HEK293 (cell line): ENCODE measurements around the gene UBE2D2.
A peak's percentile ranks its signal among the peaks of the same experiment; 100 is the strongest.

Source experiments
- BCL11A ChIP-seq: fragments of 450-650 bp; formaldehyde crosslinking; IDR thresholded peaks from 2 replicates; pipeline ENCODE4 v1.5.1; 2016; ENCODE audit warnings: low read depth, missing biosample characterization, missing genetic modification characterization
- HOXC10 ChIP-seq: sonication (generic); formaldehyde crosslinking; IDR thresholded peaks from 2 replicates; pipeline ENCODE4 v1.8.1; 2023; ENCODE audit warnings: mild to moderate bottlenecking, missing genetic modification reagents
- TCF7L2 ChIP-seq: IDR thresholded peaks from 2 replicates; pipeline ENCODE4 v1.6.1; 2011; ENCODE audit warnings: low read depth, mild to moderate bottlenecking, inconsistent platforms, low read length, moderate library complexity, borderline replicate concordance
- TRIM28 ChIP-seq: IDR thresholded peaks from 2 replicates; pipeline ENCODE4 v1.6.1; 2011; ENCODE audit warnings: low read length, control low read depth, borderline replicate concordance
- ZEB2 ChIP-seq: fragments of 450-650 bp; formaldehyde crosslinking; IDR thresholded peaks from 2 replicates; pipeline ENCODE4 v1.5.1; 2016; ENCODE audit warnings: missing biosample characterization, missing genetic modification characterization
- ZNF133 ChIP-seq: fragments of 450-650 bp; formaldehyde crosslinking; IDR thresholded peaks from 2 replicates; pipeline ENCODE4 v1.5.1; 2016; ENCODE audit warnings: missing biosample characterization, missing genetic modification characterization
- ZNF266 ChIP-seq: fragments of 450-650 bp; formaldehyde crosslinking; IDR thresholded peaks from 2 replicates; pipeline ENCODE4 v1.5.1; 2016; ENCODE audit warnings: missing biosample characterization, missing genetic modification characterization, low read depth
- ZNF292 ChIP-seq: fragments of 450-650 bp; formaldehyde crosslinking; IDR thresholded peaks from 2 replicates; pipeline ENCODE4 v1.5.1; 2016; ENCODE audit warnings: low read depth, missing biosample characterization, missing genetic modification characterization, borderline replicate concordance
- ZNF311 ChIP-seq: fragments of 450-650 bp; formaldehyde crosslinking; IDR thresholded peaks from 2 replicates; pipeline ENCODE4 v1.5.1; 2017; ENCODE audit warnings: missing biosample characterization, missing genetic modification characterization, borderline replicate concordance
- ZNF514 ChIP-seq: fragments of 450-650 bp; formaldehyde crosslinking; IDR thresholded peaks from 2 replicates; pipeline ENCODE4 v1.5.1; 2016; ENCODE audit warnings: missing biosample characterization, missing genetic modification characterization
- ZNF548 ChIP-seq: fragments of 450-650 bp; formaldehyde crosslinking; IDR thresholded peaks from 2 replicates; pipeline ENCODE4 v1.5.1; 2016; ENCODE audit warnings: missing biosample characterization, missing genetic modification characterization
- ZNF596 ChIP-seq: fragments of 450-650 bp; IDR thresholded peaks from 2 replicates; pipeline ENCODE4 v1.5.0; 2018; ENCODE audit warnings: missing biosample characterization, mild to moderate bottlenecking, missing genetic modification characterization, moderate library complexity
- ZNF600 ChIP-seq: fragments of 450-650 bp; formaldehyde crosslinking; IDR thresholded peaks from 2 replicates; pipeline ENCODE4 v1.5.1; 2016; ENCODE audit warnings: missing biosample characterization, missing genetic modification characterization
- ZNF629 ChIP-seq: fragments of 450-650 bp; formaldehyde crosslinking; IDR thresholded peaks from 2 replicates; pipeline ENCODE4 v1.5.1; 2017; ENCODE audit warnings: missing biosample characterization, missing genetic modification characterization
- ZNF654 ChIP-seq: fragments of 450-650 bp; formaldehyde crosslinking; IDR thresholded peaks from 2 replicates; pipeline ENCODE4 v1.5.1; 2016; ENCODE audit warnings: low read depth, missing biosample characterization, missing genetic modification characterization
- ZNF776 ChIP-seq: fragments of 450-650 bp; formaldehyde crosslinking; IDR thresholded peaks from 2 replicates; pipeline ENCODE4 v1.5.0; 2017; ENCODE audit warnings: missing biosample characterization, missing genetic modification characterization, borderline replicate concordance
- ZSCAN16 ChIP-seq: fragments of 450-650 bp; formaldehyde crosslinking; IDR thresholded peaks from 2 replicates; pipeline ENCODE4 v1.5.1; 2016; ENCODE audit warnings: missing biosample characterization, missing genetic modification characterization
- TF ChIP-seq, protein P1 (sequence below): fragments of 450-650 bp; formaldehyde crosslinking; IDR thresholded peaks from 2 replicates; pipeline ENCODE4 v1.5.1; 2016; ENCODE audit warnings: missing biosample characterization, missing genetic modification characterization
- TF ChIP-seq, protein P2 (sequence below): fragments of 450-650 bp; IDR thresholded peaks from 2 replicates; pipeline ENCODE4 v1.5.1; 2018; ENCODE audit warnings: missing biosample characterization, missing genetic modification characterization
- TF ChIP-seq, protein P3 (sequence below): fragments of 450-650 bp; formaldehyde crosslinking; IDR thresholded peaks from 2 replicates; pipeline ENCODE4 v1.5.1; 2016; ENCODE audit warnings: missing biosample characterization, missing genetic modification characterization
- TF ChIP-seq, protein P4 (sequence below): fragments of 450-650 bp; formaldehyde crosslinking; IDR thresholded peaks from 2 replicates; pipeline ENCODE4 v1.5.1; 2016; ENCODE audit warnings: missing biosample characterization, missing genetic modification characterization, borderline replicate concordance
- TF ChIP-seq, protein P5 (sequence below): fragments of 450-650 bp; formaldehyde crosslinking; conservative IDR thresholded peaks from 2 replicates; pipeline ENCODE4 v1.5.1; 2016; ENCODE audit warnings: low read depth, missing biosample characterization, missing genetic modification characterization
- TF ChIP-seq, protein P6 (sequence below): fragments of 450-650 bp; formaldehyde crosslinking; conservative IDR thresholded peaks from 2 replicates; pipeline ENCODE4 v1.5.1; 2016; ENCODE audit warnings: low read depth, missing biosample characterization, missing genetic modification characterization

Gene UBE2D2

DNA sequence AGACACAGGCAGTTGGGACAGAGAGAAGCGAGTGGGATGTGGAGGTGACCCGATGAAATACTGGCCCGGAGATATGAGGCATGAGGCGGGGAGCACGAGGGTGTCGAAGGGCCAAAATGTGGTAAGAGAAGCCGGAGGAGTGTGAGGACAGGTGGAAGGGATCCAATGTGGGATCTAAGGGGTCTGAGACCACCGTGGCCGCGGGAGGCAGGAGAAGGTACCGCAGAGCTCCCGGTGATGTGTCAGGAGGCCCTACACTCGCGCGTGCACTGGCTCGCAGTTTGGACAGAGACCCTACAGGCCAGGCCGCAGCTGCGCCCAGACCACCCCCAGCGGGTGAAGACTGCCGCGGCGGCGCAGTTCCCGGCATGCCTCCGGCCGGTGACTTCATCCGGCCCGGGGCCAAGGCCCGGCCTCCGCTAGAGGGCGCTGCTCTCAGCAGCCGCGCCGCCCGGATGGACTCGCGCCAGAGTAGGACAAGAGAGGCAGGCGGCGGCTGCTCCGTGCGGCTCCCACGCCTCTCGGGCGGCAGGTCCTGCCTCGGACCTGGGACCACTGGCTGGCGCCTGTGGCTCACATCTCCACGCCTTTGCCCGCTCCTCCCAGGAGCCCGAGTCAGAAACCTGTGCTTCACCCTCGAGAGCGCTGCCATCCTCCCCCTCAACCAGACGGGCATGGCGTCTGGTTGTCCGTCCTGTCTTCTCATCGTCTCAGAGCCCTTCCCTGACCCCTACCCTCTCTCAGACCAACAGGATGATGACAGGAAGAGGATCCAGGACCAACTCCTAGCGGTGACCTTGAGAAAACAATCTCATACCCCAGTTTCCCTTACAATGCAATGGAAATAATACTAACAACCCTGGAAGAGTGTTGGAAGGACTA lies 43.2 kb upstream of the UBE2D2 start (continued):
- TF ChIP-seq, protein P1, sequence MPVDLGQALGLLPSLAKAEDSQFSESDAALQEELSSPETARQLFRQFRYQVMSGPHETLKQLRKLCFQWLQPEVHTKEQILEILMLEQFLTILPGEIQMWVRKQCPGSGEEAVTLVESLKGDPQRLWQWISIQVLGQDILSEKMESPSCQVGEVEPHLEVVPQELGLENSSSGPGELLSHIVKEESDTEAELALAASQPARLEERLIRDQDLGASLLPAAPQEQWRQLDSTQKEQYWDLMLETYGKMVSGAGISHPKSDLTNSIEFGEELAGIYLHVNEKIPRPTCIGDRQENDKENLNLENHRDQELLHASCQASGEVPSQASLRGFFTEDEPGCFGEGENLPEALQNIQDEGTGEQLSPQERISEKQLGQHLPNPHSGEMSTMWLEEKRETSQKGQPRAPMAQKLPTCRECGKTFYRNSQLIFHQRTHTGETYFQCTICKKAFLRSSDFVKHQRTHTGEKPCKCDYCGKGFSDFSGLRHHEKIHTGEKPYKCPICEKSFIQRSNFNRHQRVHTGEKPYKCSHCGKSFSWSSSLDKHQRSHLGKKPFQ (tag by site-specific recombination) = no peak
- TF ChIP-seq ZNF266 (0 out of 2 replicates have a peak, but pooled peaks have one; percentile 5), ZNF514 (tag by site-specific recombination) (no peak), TRIM28 (no peak; the same call in 1 of the 2 replicates), HOXC10 (CRISPR knock-in tag) (no peak), ZNF596 (tag by site-specific recombination) (no peak; the same call in 1 of the 2 replicates), ZNF654 (tag by site-specific recombination) (peak; percentile 30; the same call in 1 of the 2 replicates), ZNF133 (tag by site-specific recombination) (no peak; the same call in 1 of the 2 replicates), TCF7L2 (no peak), ZNF292 (tag by site-specific recombination) (no peak), BCL11A (tag by site-specific recombination) (peak; percentile 93), ZNF629 (tag by site-specific recombination) (peak; percentile 88), ZNF311 (no peak), ZSCAN16 (tag by site-specific recombination) (peak; percentile 16; the same call in 1 of the 2 replicates), ZNF600 (tag by site-specific recombination) (peak; percentile 94), ZNF776 (no peak), ZNF548 (0 out of 2 replicates have a peak, but pooled peaks have one; percentile 22), ZEB2 (tag by site-specific recombination) (peak; percentile 98)
- TF ChIP-seq, protein P2, sequence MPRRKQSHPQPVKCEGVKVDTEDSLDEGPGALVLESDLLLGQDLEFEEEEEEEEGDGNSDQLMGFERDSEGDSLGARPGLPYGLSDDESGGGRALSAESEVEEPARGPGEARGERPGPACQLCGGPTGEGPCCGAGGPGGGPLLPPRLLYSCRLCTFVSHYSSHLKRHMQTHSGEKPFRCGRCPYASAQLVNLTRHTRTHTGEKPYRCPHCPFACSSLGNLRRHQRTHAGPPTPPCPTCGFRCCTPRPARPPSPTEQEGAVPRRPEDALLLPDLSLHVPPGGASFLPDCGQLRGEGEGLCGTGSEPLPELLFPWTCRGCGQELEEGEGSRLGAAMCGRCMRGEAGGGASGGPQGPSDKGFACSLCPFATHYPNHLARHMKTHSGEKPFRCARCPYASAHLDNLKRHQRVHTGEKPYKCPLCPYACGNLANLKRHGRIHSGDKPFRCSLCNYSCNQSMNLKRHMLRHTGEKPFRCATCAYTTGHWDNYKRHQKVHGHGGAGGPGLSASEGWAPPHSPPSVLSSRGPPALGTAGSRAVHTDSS (tag by site-specific recombination) = peak; percentile 54; the same call in 1 of the 2 replicates
- TF ChIP-seq, protein P3, sequence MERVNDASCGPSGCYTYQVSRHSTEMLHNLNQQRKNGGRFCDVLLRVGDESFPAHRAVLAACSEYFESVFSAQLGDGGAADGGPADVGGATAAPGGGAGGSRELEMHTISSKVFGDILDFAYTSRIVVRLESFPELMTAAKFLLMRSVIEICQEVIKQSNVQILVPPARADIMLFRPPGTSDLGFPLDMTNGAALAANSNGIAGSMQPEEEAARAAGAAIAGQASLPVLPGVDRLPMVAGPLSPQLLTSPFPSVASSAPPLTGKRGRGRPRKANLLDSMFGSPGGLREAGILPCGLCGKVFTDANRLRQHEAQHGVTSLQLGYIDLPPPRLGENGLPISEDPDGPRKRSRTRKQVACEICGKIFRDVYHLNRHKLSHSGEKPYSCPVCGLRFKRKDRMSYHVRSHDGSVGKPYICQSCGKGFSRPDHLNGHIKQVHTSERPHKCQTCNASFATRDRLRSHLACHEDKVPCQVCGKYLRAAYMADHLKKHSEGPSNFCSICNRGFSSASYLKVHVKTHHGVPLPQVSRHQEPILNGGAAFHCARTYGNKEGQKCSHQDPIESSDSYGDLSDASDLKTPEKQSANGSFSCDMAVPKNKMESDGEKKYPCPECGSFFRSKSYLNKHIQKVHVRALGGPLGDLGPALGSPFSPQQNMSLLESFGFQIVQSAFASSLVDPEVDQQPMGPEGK (tag by site-specific recombination) = peak; percentile 88
- TF ChIP-seq, protein P4, sequence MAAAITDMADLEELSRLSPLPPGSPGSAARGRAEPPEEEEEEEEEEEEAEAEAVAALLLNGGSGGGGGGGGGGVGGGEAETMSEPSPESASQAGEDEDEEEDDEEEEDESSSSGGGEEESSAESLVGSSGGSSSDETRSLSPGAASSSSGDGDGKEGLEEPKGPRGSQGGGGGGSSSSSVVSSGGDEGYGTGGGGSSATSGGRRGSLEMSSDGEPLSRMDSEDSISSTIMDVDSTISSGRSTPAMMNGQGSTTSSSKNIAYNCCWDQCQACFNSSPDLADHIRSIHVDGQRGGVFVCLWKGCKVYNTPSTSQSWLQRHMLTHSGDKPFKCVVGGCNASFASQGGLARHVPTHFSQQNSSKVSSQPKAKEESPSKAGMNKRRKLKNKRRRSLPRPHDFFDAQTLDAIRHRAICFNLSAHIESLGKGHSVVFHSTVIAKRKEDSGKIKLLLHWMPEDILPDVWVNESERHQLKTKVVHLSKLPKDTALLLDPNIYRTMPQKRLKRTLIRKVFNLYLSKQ (tag by site-specific recombination) = peak; percentile 9
- TF ChIP-seq, protein P5, sequence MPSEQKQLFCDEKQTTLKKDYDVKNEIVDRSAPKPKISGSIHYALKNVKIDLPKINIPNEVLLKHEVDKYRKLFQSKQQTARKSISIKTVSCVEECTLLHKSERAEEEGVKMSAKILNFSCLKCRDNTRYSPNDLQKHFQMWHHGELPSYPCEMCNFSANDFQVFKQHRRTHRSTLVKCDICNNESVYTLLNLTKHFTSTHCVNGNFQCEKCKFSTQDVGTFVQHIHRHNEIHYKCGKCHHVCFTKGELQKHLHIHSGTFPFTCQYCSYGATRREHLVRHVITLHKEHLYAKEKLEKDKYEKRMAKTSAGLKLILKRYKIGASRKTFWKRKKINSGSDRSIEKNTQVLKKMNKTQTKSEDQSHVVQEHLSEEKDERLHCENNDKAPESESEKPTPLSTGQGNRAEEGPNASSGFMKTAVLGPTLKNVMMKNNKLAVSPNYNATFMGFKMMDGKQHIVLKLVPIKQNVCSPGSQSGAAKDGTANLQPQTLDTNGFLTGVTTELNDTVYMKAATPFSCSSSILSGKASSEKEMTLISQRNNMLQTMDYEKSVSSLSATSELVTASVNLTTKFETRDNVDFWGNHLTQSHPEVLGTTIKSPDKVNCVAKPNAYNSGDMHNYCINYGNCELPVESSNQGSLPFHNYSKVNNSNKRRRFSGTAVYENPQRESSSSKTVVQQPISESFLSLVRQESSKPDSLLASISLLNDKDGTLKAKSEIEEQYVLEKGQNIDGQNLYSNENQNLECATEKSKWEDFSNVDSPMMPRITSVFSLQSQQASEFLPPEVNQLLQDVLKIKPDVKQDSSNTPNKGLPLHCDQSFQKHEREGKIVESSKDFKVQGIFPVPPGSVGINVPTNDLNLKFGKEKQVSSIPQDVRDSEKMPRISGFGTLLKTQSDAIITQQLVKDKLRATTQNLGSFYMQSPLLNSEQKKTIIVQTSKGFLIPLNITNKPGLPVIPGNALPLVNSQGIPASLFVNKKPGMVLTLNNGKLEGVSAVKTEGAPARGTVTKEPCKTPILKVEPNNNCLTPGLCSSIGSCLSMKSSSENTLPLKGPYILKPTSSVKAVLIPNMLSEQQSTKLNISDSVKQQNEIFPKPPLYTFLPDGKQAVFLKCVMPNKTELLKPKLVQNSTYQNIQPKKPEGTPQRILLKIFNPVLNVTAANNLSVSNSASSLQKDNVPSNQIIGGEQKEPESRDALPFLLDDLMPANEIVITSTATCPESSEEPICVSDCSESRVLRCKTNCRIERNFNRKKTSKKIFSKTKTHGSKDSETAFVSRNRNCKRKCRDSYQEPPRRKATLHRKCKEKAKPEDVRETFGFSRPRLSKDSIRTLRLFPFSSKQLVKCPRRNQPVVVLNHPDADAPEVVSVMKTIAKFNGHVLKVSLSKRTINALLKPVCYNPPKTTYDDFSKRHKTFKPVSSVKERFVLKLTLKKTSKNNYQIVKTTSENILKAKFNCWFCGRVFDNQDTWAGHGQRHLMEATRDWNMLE (tag by site-specific recombination) = peak; percentile 71
- TF ChIP-seq, protein P6, sequence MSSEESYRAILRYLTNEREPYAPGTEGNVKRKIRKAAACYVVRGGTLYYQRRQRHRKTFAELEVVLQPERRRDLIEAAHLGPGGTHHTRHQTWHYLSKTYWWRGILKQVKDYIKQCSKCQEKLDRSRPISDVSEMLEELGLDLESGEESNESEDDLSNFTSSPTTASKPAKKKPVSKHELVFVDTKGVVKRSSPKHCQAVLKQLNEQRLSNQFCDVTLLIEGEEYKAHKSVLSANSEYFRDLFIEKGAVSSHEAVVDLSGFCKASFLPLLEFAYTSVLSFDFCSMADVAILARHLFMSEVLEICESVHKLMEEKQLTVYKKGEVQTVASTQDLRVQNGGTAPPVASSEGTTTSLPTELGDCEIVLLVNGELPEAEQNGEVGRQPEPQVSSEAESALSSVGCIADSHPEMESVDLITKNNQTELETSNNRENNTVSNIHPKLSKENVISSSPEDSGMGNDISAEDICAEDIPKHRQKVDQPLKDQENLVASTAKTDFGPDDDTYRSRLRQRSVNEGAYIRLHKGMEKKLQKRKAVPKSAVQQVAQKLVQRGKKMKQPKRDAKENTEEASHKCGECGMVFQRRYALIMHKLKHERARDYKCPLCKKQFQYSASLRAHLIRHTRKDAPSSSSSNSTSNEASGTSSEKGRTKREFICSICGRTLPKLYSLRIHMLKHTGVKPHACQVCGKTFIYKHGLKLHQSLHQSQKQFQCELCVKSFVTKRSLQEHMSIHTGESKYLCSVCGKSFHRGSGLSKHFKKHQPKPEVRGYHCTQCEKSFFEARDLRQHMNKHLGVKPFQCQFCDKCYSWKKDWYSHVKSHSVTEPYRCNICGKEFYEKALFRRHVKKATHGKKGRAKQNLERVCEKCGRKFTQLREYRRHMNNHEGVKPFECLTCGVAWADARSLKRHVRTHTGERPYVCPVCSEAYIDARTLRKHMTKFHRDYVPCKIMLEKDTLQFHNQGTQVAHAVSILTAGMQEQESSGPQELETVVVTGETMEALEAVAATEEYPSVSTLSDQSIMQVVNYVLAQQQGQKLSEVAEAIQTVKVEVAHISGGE (tag by site-specific recombination) = peak; percentile 30; the same call in 1 of the 2 replicates
